HepG2 (cell line): ENCODE data around the gene SNRPD1. TPM values are rescaled to one million over a fixed set of nuclear protein-coding genes. Genes with fewer than 3 reads are reported as not detected.

ENCODE experiments used
- ATAC-seq: fragments of 200-7000 bp; cut with Tn5 transposase; 3 replicates; pipeline ENCODE4 v1.9.1; 2020; ENCODE audit warnings: mild to moderate bottlenecking, moderate library complexity
- BruUV-seq: library from RNA; stranded (reverse); fragments of 400-500 nt; replicated peaks from 2 replicates; lab custom pipeline; 2021; lab: Mats Ljungman, UMichigan
- CTCF ChIA-PET: fragments of 300-600 bp; formaldehyde crosslinking; extraction: SDS; loops from one replicate; lab custom pipeline; 2021; ENCODE audit warnings: low total read pairs, inconsistent platforms, low intra/inter-chr PET ratio; lab: Yijun Ruan, JAX
- POLR2A ChIA-PET: fragments of 350-600 bp; sonication (Branson Sonifier 250); formaldehyde crosslinking; loops from one replicate; lab custom pipeline; 2020; ENCODE audit warnings: antibody characterized with exemption, inconsistent platforms; lab: Yijun Ruan, JAX
- DNase-seq: peaks from one replicate; pipeline ENCODE4 v3.0.0-alpha.2; 2015; ENCODE audit warnings: low spot score
- FAIRE-seq: peaks from 3 replicates; lab custom pipeline; 2011; peaks lifted over from hg19 to GRCh38; lab: Jason Lieb, UNC
- H2AFZ ChIP-seq: one replicate; pipeline ENCODE4 v1.6.1; 2011; ENCODE audit warnings: low read length, inconsistent platforms
- H3K27ac ChIP-seq: fragments of 300-600 bp; 3 replicates; pipeline ENCODE4 v1.8.0; 2011; ENCODE audit warnings: mixed run types, mild to moderate bottlenecking, mixed read lengths, low read length, inconsistent platforms; ENCODE audit not compliant: insufficient read depth; ENCODE audit errors: extremely low read length
- H3K27me3 ChIP-seq, 2 experiments: fragments of 200-600 bp in 1 of 2; 2 replicates in 1 of 2; 3 replicates in 1 of 2; pipeline versions ENCODE4 v1.6.0 to v1.8.0; 2011; ENCODE audit warnings: low read length in 2 of 2, mild to moderate bottlenecking in 2 of 2, moderate library complexity in 2 of 2, inconsistent platforms in 1 of 2; ENCODE audit not compliant: insufficient read depth in 2 of 2, control insufficient read depth in 1 of 2
- H3K36me3 ChIP-seq, 2 experiments: fragments of 200-600 bp in 1 of 2; replicated peaks in 1 of 2; 2 replicates in 1 of 2; 3 replicates in 1 of 2; pipeline versions ENCODE4 v1.5.1 to v1.8.0; 2011; ENCODE audit warnings: low read length in 2 of 2, inconsistent platforms in 1 of 2; ENCODE audit not compliant: insufficient read depth in 2 of 2, control insufficient read depth in 1 of 2
- H3K4me1 ChIP-seq: 2 replicates; pipeline ENCODE4 v1.5.1; 2012; ENCODE audit warnings: low read length, inconsistent platforms; ENCODE audit not compliant: insufficient read depth
- H3K4me2 ChIP-seq: 2 replicates; pipeline ENCODE4 v1.6.0; 2011; ENCODE audit warnings: low read depth, low read length, inconsistent platforms
- H3K4me3 ChIP-seq, 3 experiments: fragments of 200-600 bp in 1 of 3; sonication (generic), shearing (Covaris generic) in 1 of 3; replicated peaks in 1 of 3; 2 replicates each; pipeline ENCODE4 v1.5.1; 2011 to 2016; ENCODE audit warnings: low read length in 3 of 3, inconsistent platforms in 2 of 3, low read depth in 2 of 3, mild to moderate bottlenecking in 2 of 3, control low read depth in 1 of 3, mixed read lengths in 1 of 3; ENCODE audit not compliant: insufficient read depth in 1 of 3
- H3K79me2 ChIP-seq: one replicate; pipeline ENCODE4 v1.6.1; 2011; ENCODE audit warnings: low read length, inconsistent platforms; ENCODE audit not compliant: insufficient read depth
- H3K9ac ChIP-seq: 2 replicates; pipeline ENCODE4 v1.6.0; 2011; ENCODE audit warnings: mild to moderate bottlenecking, low read depth, low read length, inconsistent platforms; ENCODE audit not compliant: insufficient read depth
- H3K9me3 ChIP-seq: 2 replicates; pipeline ENCODE4 v1.5.1; 2012; ENCODE audit warnings: mild to moderate bottlenecking, low read length
- H4K20me1 ChIP-seq: 2 replicates; pipeline ENCODE4 v1.6.0; 2011; ENCODE audit warnings: inconsistent platforms, mild to moderate bottlenecking, low read length, moderate library complexity; ENCODE audit not compliant: insufficient read depth
- ARHGAP35 ChIP-seq: sonication (generic); formaldehyde crosslinking; IDR thresholded peaks from 2 replicates; pipeline ENCODE4 v1.9.0; 2022; ENCODE audit warnings: mild to moderate bottlenecking, inconsistent platforms, moderate library complexity, missing genetic modification reagents, borderline replicate concordance
- MEF2D ChIP-seq: sonication (generic); formaldehyde crosslinking; IDR thresholded peaks from 2 replicates; pipeline ENCODE4 v1.5.1; 2020; ENCODE audit warnings: mild to moderate bottlenecking, missing genetic modification reagents
- NFYB ChIP-seq: sonication (generic); formaldehyde crosslinking; IDR thresholded peaks from 2 replicates; pipeline ENCODE4 v1.4.0; 2020; ENCODE audit warnings: missing genetic modification reagents
- SMAD9 ChIP-seq: sonication (generic); formaldehyde crosslinking; IDR thresholded peaks from 2 replicates; pipeline ENCODE4 v1.5.1; 2020; ENCODE audit warnings: mild to moderate bottlenecking, missing genetic modification reagents
- SP4 ChIP-seq: sonication (generic); formaldehyde crosslinking; IDR thresholded peaks from 2 replicates; pipeline ENCODE4 v1.8.1; 2023; ENCODE audit warnings: mild to moderate bottlenecking, missing genetic modification reagents
- ZNF225 ChIP-seq: sonication (generic); formaldehyde crosslinking; IDR thresholded peaks from 2 replicates; pipeline ENCODE4 v1.4.0; 2020; ENCODE audit warnings: mild to moderate bottlenecking, missing genetic modification reagents
- ZNF547 ChIP-seq: sonication (generic); formaldehyde crosslinking; IDR thresholded peaks from 2 replicates; pipeline ENCODE4 v1.5.1; 2020; ENCODE audit warnings: mild to moderate bottlenecking, missing genetic modification reagents
- ZNF557 ChIP-seq: sonication (generic); formaldehyde crosslinking; IDR thresholded peaks from 2 replicates; pipeline ENCODE4 v1.4.0; 2020; ENCODE audit warnings: missing genetic modification reagents
- ZNF572 ChIP-seq: sonication (generic); formaldehyde crosslinking; IDR thresholded peaks from 2 replicates; pipeline ENCODE4 v1.5.1; 2020; ENCODE audit warnings: mild to moderate bottlenecking, missing genetic modification reagents
- ZNF709 ChIP-seq: sonication (generic); formaldehyde crosslinking; IDR thresholded peaks from 2 replicates; pipeline ENCODE4 v1.5.0; 2020; ENCODE audit warnings: mild to moderate bottlenecking, missing genetic modification reagents
- WGBS: methylation state at CpG from one replicate; pipeline ENCODE4 v1.1.6; 2017; ENCODE audit warnings: low lambda C conversion rate; 5-methylcytosine and 5-hydroxymethylcytosine counted together
- in situ Hi-C: cut with HindIII; loops from 2 replicates; pipeline ENCODE4 v1.10.0; 2017; ENCODE audit warnings: low pct_unique_long_range_greater_than_20kb; ENCODE audit not compliant: extremely low pct_ligation_motif_present
- intact Hi-C: fragments of 100-400 bp; cut with micrococcal nuclease; formaldehyde crosslinking; loops from one replicate; pipeline ENCODE4 v1.10.0; 2022; ENCODE audit not compliant: unreplicated experiment
- polyA plus RNA-seq, 8 experiments: library from polyadenylated mRNA; depleted of rRNA in 3 of 8; stranded (reverse) in 7 of 8; unstranded in 1 of 8; fragments of >200 nt; fragmentation: Illumina TruSeq in 4 of 8; extraction: Trizol in 4 of 8; gene quantifications; 2 replicates each; pipeline versions ENCODE4 v1.2.1 to v1.2.3, GENCODE V29; 2011 to 2016; ENCODE audit warnings: low read depth in 4 of 8, missing spikeins in 1 of 8, mixed read lengths in 1 of 8; ENCODE audit not compliant: insufficient read depth in 1 of 8
- total RNA-seq, 5 experiments: library from RNA; depleted of rRNA; stranded (reverse); fragments of >200 nt; fragmentation: Illumina TruSeq; extraction: Trizol; gene quantifications; 2 replicates each; pipeline ENCODE4 v1.2.3, GENCODE V29; 2016; ENCODE audit warnings: low read depth in 1 of 5
- TF ChIP-seq, protein P1 (sequence below): sonication (generic); formaldehyde crosslinking; IDR thresholded peaks from 2 replicates; pipeline ENCODE4 v1.5.0; 2020; ENCODE audit warnings: missing genetic modification reagents, mild to moderate bottlenecking, borderline replicate concordance
- TF ChIP-seq, protein P2 (sequence below): sonication (generic); formaldehyde crosslinking; IDR thresholded peaks from 2 replicates; pipeline ENCODE4 v1.5.0; 2020; ENCODE audit warnings: mild to moderate bottlenecking, low read depth, missing genetic modification reagents, borderline replicate concordance
- TF ChIP-seq, protein P3 (sequence below): sonication (generic); formaldehyde crosslinking; IDR thresholded peaks from 2 replicates; pipeline ENCODE4 v1.9.0; 2021; ENCODE audit warnings: missing genetic modification reagents, borderline replicate concordance
- TF ChIP-seq, protein P4 (sequence below): sonication (generic); formaldehyde crosslinking; IDR thresholded peaks from 2 replicates; pipeline ENCODE4 v1.9.0; 2021; ENCODE audit warnings: missing genetic modification reagents, mild to moderate bottlenecking, borderline replicate concordance
- TF ChIP-seq, protein P5 (sequence below): sonication (generic); formaldehyde crosslinking; IDR thresholded peaks from 2 replicates; pipeline ENCODE4 v1.4.0; 2020; ENCODE audit warnings: missing genetic modification reagents

Gene SNRPD1
- total and polyA plus RNA-seq, 2 of the 13 experiments (the other 11 are each of a cell fraction or from before 2014, with no cell fraction given): 22.7 to 275 TPM

DNA sequence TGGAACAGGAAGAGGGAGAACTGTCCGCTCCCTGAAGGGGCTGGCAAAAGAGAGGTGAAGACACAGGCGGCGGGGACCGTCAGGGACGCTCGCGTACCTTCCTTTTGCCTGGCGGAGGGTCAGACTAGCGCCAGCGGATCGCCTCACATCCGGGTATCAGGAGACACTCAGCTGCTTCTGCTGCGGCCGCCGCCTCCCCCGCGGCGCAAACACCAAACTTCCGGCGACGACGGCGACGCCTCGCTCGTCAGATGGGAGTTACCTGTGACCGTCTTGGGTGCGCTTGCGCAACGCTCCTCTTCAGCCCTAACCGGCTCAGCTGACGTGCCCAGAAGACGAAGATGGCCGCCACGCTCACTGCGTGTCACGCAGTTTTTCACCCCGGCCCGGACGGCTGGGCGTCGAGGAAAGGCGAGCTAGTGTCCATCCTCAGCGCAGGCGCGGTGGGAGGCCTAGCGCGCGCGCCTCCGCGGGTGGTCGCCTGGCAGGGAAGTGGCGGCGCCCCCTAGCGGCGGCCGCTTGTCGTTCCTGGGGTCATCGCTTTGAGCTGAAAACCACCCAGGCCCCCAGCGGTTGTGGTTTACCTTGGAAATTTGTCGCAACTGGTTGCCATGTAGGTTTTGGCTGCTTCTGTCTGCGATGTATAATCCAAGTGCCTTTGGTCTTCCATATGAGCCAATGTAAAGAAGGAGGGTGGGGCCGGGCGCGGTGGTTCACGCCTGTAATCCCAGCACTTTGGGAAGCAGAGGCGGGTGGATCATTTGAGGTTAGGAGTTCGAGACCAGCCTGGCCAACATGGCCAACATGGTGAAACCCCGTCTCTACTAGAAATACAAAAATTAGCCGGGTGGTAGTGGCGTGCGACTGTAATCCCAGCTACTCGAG, 11.3 kb upstream of the SNRPD1 start, which contains the start of gene ESCO1:
Gene ESCO1, minus strand, starts transcription at position 179 of the 885 bp plus-strand sequence. CDS start 25,861 bp downstream, outside the sequence.
- Histone ChIP-seq H3K27me3 (no peaks in the 10 kb centered on the region; a peak in 1 of 5 replicates), H3K4me1 (peaks cover 43% of the 10 kb centered on the region), H4K20me1 (0 out of 2 replicates have a peak, but pooled peaks cover 3% of the 10 kb centered on the region), H3K27ac (peak within 1 kb of the TSS; percentile 100), H2AFZ (no peak within 1 kb of the TSS), H3K36me3 (no peaks in the 10 kb centered on the region), H3K9me3 (no peaks in the 10 kb centered on the region), H3K9ac (peak within 1 kb of the TSS; percentile 95), H3K4me2 (peak within 1 kb of the TSS; percentile 80), H3K4me3 (peak within 1 kb of the TSS; percentile 87 to 95 (median 95)), H3K79me2 (peaks cover 40% of the 10 kb centered on the region)
- intact Hi-C loops (no loop called here), in situ Hi-C loops (no loop called here)
- DNase-seq (peak; percentile 96), FAIRE-seq (peak; percentile 87), ATAC-seq (peak; percentile 88)
- 42% methylated on average over 21 of the region's 74 CpGs for WGBS
- TSS peak; percentile 75 for BruUV-seq
- ChIA-PET POLR2A (interaction anchor here (0.7 to 2.4 kb wide), 22 partner anchors 8 to 336 kb away, joined by 3 to 57 read pairs (median 4); partner anchors contain the start of genes ABHD3, MIB1 and SNRPD1), CTCF (interaction anchor here (1.9 kb wide), 1 partner anchor 11 kb away, joined by 12 read pairs; the partner anchor contains the start of gene SNRPD1)
- TF ChIP-seq, protein P1, sequence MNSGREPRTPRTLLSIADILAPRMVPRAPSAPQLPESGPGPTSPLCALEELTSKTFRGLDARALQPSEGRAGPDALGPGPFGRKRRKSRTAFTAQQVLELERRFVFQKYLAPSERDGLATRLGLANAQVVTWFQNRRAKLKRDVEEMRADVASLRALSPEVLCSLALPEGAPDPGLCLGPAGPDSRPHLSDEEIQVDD (CRISPR knock-in tag): no peak
- TF ChIP-seq ZNF557 (no peak), ZNF572 (CRISPR knock-in tag) (no peak), ZNF547 (CRISPR knock-in tag) (peak; percentile 18; the same call in 1 of the 2 replicates), ZNF225 (CRISPR knock-in tag) (no peak), MEF2D (CRISPR knock-in tag) (peak; percentile 78; the same call in 1 of the 2 replicates), ARHGAP35 (CRISPR knock-in tag) (peak; percentile 38; the same call in 1 of the 2 replicates), SMAD9 (CRISPR knock-in tag) (no peak; the same call in 1 of the 2 replicates), NFYB (CRISPR knock-in tag) (no peak), ZNF709 (CRISPR knock-in tag) (peak; percentile 94), SP4 (CRISPR knock-in tag) (peak; percentile 51; the same call in 1 of the 2 replicates)
- TF ChIP-seq, protein P2, sequence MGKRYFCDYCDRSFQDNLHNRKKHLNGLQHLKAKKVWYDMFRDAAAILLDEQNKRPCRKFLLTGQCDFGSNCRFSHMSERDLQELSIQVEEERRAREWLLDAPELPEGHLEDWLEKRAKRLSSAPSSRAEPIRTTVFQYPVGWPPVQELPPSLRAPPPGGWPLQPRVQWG (CRISPR knock-in tag): peak; percentile 87; the same call in 1 of the 2 replicates
- TF ChIP-seq, protein P3, sequence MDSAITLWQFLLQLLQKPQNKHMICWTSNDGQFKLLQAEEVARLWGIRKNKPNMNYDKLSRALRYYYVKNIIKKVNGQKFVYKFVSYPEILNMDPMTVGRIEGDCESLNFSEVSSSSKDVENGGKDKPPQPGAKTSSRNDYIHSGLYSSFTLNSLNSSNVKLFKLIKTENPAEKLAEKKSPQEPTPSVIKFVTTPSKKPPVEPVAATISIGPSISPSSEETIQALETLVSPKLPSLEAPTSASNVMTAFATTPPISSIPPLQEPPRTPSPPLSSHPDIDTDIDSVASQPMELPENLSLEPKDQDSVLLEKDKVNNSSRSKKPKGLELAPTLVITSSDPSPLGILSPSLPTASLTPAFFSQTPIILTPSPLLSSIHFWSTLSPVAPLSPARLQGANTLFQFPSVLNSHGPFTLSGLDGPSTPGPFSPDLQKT: no peak
- TF ChIP-seq, protein P4, sequence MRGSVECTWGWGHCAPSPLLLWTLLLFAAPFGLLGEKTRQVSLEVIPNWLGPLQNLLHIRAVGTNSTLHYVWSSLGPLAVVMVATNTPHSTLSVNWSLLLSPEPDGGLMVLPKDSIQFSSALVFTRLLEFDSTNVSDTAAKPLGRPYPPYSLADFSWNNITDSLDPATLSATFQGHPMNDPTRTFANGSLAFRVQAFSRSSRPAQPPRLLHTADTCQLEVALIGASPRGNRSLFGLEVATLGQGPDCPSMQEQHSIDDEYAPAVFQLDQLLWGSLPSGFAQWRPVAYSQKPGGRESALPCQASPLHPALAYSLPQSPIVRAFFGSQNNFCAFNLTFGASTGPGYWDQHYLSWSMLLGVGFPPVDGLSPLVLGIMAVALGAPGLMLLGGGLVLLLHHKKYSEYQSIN (CRISPR knock-in tag): no peak; the same call in 1 of the 2 replicates
- TF ChIP-seq, protein P5, sequence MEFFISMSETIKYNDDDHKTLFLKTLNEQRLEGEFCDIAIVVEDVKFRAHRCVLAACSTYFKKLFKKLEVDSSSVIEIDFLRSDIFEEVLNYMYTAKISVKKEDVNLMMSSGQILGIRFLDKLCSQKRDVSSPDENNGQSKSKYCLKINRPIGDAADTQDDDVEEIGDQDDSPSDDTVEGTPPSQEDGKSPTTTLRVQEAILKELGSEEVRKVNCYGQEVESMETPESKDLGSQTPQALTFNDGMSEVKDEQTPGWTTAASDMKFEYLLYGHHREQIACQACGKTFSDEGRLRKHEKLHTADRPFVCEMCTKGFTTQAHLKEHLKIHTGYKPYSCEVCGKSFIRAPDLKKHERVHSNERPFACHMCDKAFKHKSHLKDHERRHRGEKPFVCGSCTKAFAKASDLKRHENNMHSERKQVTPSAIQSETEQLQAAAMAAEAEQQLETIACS (CRISPR knock-in tag): peak; percentile 90
